LNCAP (cell line): ENCODE data around the gene LHFPL2.

ENCODE experiments used
- TF ChIP-seq, protein P1 (sequence below): fragments of 450-650 bp; IDR thresholded peaks from 2 replicates; pipeline ENCODE4 v1.5.1; 2017; ENCODE audit warnings: mild to moderate bottlenecking

Gene LHFPL2

DNA sequence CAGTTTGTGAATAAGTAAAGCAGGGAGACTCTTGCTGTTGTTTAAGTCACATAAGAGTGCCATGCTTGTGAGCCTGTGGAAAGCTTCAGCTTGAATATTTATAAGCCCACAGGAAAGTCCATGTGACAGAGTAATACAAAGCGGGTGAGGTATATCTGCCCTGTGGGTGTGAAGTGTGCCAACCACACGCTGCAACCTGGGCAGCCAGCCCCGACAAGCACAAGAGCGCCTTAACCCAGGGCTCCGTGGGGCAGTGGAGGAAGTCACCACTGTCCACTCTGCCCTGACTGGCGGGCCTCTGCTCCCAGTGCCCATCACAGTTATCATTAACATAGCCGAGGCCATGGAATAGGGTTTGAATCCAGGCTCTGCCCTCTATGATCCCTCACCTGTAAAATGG is 155.9 kb downstream of the LHFPL2 start:
- TF ChIP-seq, protein P1, sequence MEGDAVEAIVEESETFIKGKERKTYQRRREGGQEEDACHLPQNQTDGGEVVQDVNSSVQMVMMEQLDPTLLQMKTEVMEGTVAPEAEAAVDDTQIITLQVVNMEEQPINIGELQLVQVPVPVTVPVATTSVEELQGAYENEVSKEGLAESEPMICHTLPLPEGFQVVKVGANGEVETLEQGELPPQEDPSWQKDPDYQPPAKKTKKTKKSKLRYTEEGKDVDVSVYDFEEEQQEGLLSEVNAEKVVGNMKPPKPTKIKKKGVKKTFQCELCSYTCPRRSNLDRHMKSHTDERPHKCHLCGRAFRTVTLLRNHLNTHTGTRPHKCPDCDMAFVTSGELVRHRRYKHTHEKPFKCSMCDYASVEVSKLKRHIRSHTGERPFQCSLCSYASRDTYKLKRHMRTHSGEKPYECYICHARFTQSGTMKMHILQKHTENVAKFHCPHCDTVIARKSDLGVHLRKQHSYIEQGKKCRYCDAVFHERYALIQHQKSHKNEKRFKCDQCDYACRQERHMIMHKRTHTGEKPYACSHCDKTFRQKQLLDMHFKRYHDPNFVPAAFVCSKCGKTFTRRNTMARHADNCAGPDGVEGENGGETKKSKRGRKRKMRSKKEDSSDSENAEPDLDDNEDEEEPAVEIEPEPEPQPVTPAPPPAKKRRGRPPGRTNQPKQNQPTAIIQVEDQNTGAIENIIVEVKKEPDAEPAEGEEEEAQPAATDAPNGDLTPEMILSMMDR, result no peak

- TF ChIP-seq, protein P1, result no peak
Observed at GRCh38 chr5:78492224-78492623, 156.3 kb downstream of the LHFPL2 start.

- TF ChIP-seq, protein P1, result no peak
Observed at GRCh38 chr5:78490709-78491485, 157.7 kb downstream of the LHFPL2 start.

DNA sequence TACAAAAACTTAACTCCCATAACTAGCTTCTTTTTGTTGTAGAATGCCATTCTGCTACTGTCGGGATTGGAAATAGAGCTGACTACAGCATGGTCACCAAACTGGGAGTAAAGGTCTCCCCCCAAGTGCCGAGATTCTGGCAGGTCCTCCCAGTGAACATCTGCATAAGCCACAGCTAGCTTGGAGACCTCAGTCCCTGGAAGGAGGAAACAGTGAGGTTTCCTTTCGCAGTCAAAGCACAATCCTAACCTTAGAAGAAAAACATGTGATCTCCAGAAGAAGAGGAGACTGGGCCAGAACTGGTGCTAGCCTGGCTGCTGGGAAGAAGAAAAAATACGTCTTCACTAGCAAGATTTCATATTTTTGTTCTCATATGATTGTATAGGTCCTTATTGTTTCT is 160.7 kb downstream of the LHFPL2 start:
- TF ChIP-seq, protein P1, result no peak

DNA sequence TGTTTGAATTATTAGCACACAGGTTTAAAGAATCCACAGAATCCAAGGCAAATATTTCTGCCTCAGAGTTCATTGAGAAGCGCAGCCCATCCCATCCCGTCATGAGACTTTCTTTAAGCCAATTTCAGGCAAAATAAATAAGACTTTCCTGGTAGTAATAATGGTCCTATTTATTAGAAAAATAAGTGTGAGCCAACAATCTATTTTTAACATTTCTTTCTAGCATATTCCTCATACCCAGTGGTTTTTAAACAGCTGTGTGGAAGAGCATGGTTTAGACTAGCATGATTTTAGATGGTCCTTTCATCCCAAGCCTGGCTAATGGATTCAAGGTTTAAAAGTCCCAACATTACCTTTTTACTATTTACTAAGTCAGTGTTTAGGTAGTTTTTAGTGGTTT is 162.4 kb downstream of the LHFPL2 start:
- TF ChIP-seq, protein P1, result no peak

DNA sequence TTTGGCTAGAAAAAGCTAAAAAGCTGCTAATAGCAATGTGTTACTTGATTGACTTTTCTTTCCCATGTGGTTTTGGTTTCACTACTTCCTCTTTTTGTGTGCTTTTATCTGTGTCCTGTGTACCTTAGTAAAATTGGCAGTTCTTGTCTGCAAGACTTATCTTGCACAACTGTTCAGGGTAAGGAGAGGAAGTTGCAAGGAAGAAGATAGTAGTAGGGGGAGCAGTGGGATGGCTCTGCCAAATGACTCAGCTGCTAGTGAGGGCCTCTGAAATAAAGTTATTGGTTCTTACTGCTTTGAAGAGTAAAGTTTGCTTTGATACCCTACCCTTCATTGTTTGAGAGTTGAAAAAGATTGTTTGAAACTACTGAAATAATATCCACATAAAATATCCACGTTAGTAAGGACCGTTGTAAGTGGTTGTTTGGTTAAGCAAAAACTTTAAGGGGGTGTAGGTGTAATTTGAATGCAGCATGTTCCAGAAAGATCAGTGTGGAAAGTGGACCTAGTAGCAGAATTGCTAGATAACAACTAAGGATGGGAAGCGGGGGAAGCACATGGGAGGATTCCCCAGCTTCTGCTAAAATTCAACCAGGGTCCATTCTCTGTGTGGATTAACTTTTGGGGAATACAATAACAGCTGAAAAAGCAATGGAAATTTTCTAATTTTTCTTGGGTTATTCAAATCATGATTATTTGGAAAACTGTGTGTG is 164.6 kb downstream of the LHFPL2 start:
- TF ChIP-seq, protein P1, result no peak

- TF ChIP-seq, protein P1, result no peak
Observed at GRCh38 chr5:78482948-78483347, 165.6 kb downstream of the LHFPL2 start.
